OCI-LY1 (cell line): ENCODE results near the gene CDC45.
"Not testable (repeated sequence)": the region's sequence is repeated elsewhere in the genome, so short reads cannot be mapped to it uniquely, and the experiment has no call there.

Source experiments
- EZH2 ChIP-seq: fragments of 200-600 bp; sonication (generic), shearing (Covaris generic); IDR thresholded peaks from 2 replicates; pipeline ENCODE4 v1.8.0; 2017; ENCODE audit warnings: borderline replicate concordance, mixed run types, mild to moderate bottlenecking, antibody characterized with exemption, low read length, moderate library complexity, mixed read lengths
- TF ChIP-seq, protein P1 (sequence below): fragments of 200-600 bp; sonication (generic), shearing (Covaris generic); IDR thresholded peaks from 2 replicates; pipeline ENCODE4 v1.5.1; 2017; ENCODE audit warnings: mild to moderate bottlenecking, antibody characterized with exemption, low read length, moderate library complexity, mixed read lengths

DNA sequence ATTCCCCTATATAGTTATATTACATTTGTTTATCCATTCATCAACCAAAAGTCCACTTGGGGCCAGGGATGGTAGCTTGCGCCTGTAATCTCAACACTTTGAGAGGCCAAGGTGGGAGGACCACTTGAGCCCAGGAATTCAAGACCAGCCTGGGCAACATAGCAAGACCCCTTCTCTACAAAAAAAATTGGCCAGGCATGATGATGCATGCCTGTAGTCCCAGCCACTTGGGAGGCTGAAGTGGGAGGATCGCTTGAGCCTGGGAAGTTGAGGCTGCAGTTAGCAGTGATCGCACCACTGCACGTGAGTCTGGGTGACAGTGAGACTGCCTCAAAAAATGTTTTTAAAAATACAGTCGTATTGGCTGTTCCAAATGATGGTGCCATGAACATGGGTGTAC lies 68.7 kb downstream of the CDC45 start:
- TF ChIP-seq, protein P1, sequence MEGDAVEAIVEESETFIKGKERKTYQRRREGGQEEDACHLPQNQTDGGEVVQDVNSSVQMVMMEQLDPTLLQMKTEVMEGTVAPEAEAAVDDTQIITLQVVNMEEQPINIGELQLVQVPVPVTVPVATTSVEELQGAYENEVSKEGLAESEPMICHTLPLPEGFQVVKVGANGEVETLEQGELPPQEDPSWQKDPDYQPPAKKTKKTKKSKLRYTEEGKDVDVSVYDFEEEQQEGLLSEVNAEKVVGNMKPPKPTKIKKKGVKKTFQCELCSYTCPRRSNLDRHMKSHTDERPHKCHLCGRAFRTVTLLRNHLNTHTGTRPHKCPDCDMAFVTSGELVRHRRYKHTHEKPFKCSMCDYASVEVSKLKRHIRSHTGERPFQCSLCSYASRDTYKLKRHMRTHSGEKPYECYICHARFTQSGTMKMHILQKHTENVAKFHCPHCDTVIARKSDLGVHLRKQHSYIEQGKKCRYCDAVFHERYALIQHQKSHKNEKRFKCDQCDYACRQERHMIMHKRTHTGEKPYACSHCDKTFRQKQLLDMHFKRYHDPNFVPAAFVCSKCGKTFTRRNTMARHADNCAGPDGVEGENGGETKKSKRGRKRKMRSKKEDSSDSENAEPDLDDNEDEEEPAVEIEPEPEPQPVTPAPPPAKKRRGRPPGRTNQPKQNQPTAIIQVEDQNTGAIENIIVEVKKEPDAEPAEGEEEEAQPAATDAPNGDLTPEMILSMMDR: not testable (repeated sequence)
- TF ChIP-seq EZH2: not testable (repeated sequence)
